Measurements from ENCODE around the gene LILRB3.
"Not testable (repeated sequence)": the region's sequence is repeated elsewhere in the genome, so short reads cannot be mapped to it uniquely, and the experiment has no call there.

LILRB3 gene

GRCh38 chr19:54222474-54223276, at the start of gene LILRB3:
Gene LILRB3, minus strand, starts transcription at chr19:54223007. Its CDS starts 31 bp downstream, at chr19:54222976.
- not testable (repeated sequence) for DNase-seq (ENCODE audit: low spot score)

- not testable (repeated sequence) for DNase-seq (ENCODE audit: low spot score)
Measured at GRCh38 chr19:54272181-54272580, 49.4 kb upstream of the LILRB3 start.

- not testable (repeated sequence) for DNase-seq (ENCODE audit: low spot score)
Measured at GRCh38 chr19:54271587-54271986, 48.8 kb upstream of the LILRB3 start.

- DNase-seq (ENCODE audit: low spot score) = no peak
Measured at GRCh38 chr19:54271106-54271505, 48.3 kb upstream of the LILRB3 start.

GRCh38 chr19:54268936-54269335, 46.1 kb upstream of the LILRB3 start:
- no peak for DNase-seq (ENCODE audit: low spot score)

- DNase-seq (ENCODE audit: low spot score) = peak; percentile 49
Measured at GRCh38 chr19:54266133-54266532, 43.3 kb upstream of the LILRB3 start.

GRCh38 chr19:54262470-54262869, 39.7 kb upstream of the LILRB3 start:
- no peak for DNase-seq (ENCODE audit: low spot score)

- DNase-seq (ENCODE audit: low spot score) = no peak
Measured at GRCh38 chr19:54262066-54262465, 39.3 kb upstream of the LILRB3 start.

GRCh38 chr19:54257116-54257480, 34.3 kb upstream of the LILRB3 start, which contains the start of gene LILRB5:
Gene LILRB5, minus strand, starts transcription at chr19:54257273. Its CDS starts 80 bp downstream, at chr19:54257193.
- no peak for DNase-seq (ENCODE audit: low spot score)

GRCh38 chr19:54256250-54257115, 33.7 kb upstream of the LILRB3 start:
- no peak for DNase-seq (ENCODE audit: low spot score)

GRCh38 chr19:54255105-54255775, 32.4 kb upstream of the LILRB3 start:
- DNase-seq (ENCODE audit: low spot score) = no peak

- no peak for DNase-seq (ENCODE audit: low spot score)
Measured at GRCh38 chr19:54254195-54254906, 31.5 kb upstream of the LILRB3 start.

- DNase-seq (ENCODE audit: low spot score) = no peak
Measured at GRCh38 chr19:54253331-54254194, 30.8 kb upstream of the LILRB3 start.

- DNase-seq (ENCODE audit: low spot score) = no peak
Measured at GRCh38 chr19:54252845-54253244, 30.0 kb upstream of the LILRB3 start.

GRCh38 chr19:54252243-54252642, 29.4 kb upstream of the LILRB3 start:
- DNase-seq (ENCODE audit: low spot score) = no peak

- peak; percentile 18 for DNase-seq (ENCODE audit: low spot score)
Measured at GRCh38 chr19:54248016-54248601, 25.3 kb upstream of the LILRB3 start.

- no peak for DNase-seq (ENCODE audit: low spot score)
Measured at GRCh38 chr19:54247106-54247930, 24.5 kb upstream of the LILRB3 start.

GRCh38 chr19:54245936-54246335, 23.1 kb upstream of the LILRB3 start:
- no peak for DNase-seq (ENCODE audit: low spot score)

- DNase-seq (ENCODE audit: low spot score) = not testable (repeated sequence)
Measured at GRCh38 chr19:54243809-54244208, 21.0 kb upstream of the LILRB3 start.

All from CD4-positive, alpha-beta T cell treated with Interleukin-6 at 100 ng/mL for 8 hours (primary cell).